HepG2 (cell line): Measurements from ENCODE around the gene PLD1. TPM values are rescaled to one million over a fixed set of nuclear protein-coding genes. Genes with fewer than 3 reads are reported as not detected.

Source experiments
- MIXL1 ChIP-seq: IDR thresholded peaks from 2 replicates; pipeline ENCODE4 v1.6.1; 2016
- PLSCR1 ChIP-seq: sonication (generic); formaldehyde crosslinking; IDR thresholded peaks from 2 replicates; pipeline ENCODE4 v1.5.0; 2020; ENCODE audit warnings: missing genetic modification reagents, mild to moderate bottlenecking, borderline replicate concordance
- POGZ ChIP-seq: sonication (generic); formaldehyde crosslinking; IDR thresholded peaks from 2 replicates; pipeline ENCODE4 v1.4.0; 2020; ENCODE audit warnings: mild to moderate bottlenecking, missing genetic modification reagents
- TGIF2 ChIP-seq: IDR thresholded peaks from 2 replicates; pipeline ENCODE4 v1.6.1; 2016; ENCODE audit warnings: control low read depth, missing compliant biosample characterization
- TMF1 ChIP-seq: sonication (generic); formaldehyde crosslinking; IDR thresholded peaks from 2 replicates; pipeline ENCODE4 v1.8.1; 2022; ENCODE audit warnings: low read depth, missing genetic modification reagents
- ZNF280D ChIP-seq: sonication (generic); formaldehyde crosslinking; IDR thresholded peaks from 2 replicates; pipeline ENCODE4 v1.5.1; 2020; ENCODE audit warnings: mild to moderate bottlenecking, missing genetic modification reagents
- ZNF407 ChIP-seq: sonication (generic); formaldehyde crosslinking; IDR thresholded peaks from one replicate; pipeline ENCODE4 v1.5.1; 2020; ENCODE audit warnings: mild to moderate bottlenecking, missing genetic modification reagents; ENCODE audit errors: not compliant biosample characterization
- polyA plus RNA-seq, 8 experiments: library from polyadenylated mRNA; depleted of rRNA in 3 of 8; stranded (reverse) in 7 of 8; unstranded in 1 of 8; fragments of >200 nt; fragmentation: Illumina TruSeq in 4 of 8; extraction: Trizol in 4 of 8; gene quantifications; 2 replicates each; pipeline versions ENCODE4 v1.2.1 to v1.2.3, GENCODE V29; 2011 to 2016; ENCODE audit warnings: low read depth in 4 of 8, missing spikeins in 1 of 8, mixed read lengths in 1 of 8; ENCODE audit not compliant: insufficient read depth in 1 of 8
- total RNA-seq, 5 experiments: library from RNA; depleted of rRNA; stranded (reverse); fragments of >200 nt; fragmentation: Illumina TruSeq; extraction: Trizol; gene quantifications; 2 replicates each; pipeline ENCODE4 v1.2.3, GENCODE V29; 2016; ENCODE audit warnings: low read depth in 1 of 5
- TF ChIP-seq, protein P1 (sequence below): sonication (generic); formaldehyde crosslinking; IDR thresholded peaks from 2 replicates; pipeline ENCODE4 v1.4.0; 2020; ENCODE audit warnings: mild to moderate bottlenecking, missing genetic modification reagents, borderline replicate concordance

Gene PLD1
- total and polyA plus RNA-seq, 2 of the 13 experiments (the other 11 are each of a cell fraction or from before 2014, with no cell fraction given): 27.1 to 59.4 TPM

GRCh38 chr3:171807806-171808205 is 2.5 kb downstream of the PLD1 start (continued):
- TF ChIP-seq, protein P1, sequence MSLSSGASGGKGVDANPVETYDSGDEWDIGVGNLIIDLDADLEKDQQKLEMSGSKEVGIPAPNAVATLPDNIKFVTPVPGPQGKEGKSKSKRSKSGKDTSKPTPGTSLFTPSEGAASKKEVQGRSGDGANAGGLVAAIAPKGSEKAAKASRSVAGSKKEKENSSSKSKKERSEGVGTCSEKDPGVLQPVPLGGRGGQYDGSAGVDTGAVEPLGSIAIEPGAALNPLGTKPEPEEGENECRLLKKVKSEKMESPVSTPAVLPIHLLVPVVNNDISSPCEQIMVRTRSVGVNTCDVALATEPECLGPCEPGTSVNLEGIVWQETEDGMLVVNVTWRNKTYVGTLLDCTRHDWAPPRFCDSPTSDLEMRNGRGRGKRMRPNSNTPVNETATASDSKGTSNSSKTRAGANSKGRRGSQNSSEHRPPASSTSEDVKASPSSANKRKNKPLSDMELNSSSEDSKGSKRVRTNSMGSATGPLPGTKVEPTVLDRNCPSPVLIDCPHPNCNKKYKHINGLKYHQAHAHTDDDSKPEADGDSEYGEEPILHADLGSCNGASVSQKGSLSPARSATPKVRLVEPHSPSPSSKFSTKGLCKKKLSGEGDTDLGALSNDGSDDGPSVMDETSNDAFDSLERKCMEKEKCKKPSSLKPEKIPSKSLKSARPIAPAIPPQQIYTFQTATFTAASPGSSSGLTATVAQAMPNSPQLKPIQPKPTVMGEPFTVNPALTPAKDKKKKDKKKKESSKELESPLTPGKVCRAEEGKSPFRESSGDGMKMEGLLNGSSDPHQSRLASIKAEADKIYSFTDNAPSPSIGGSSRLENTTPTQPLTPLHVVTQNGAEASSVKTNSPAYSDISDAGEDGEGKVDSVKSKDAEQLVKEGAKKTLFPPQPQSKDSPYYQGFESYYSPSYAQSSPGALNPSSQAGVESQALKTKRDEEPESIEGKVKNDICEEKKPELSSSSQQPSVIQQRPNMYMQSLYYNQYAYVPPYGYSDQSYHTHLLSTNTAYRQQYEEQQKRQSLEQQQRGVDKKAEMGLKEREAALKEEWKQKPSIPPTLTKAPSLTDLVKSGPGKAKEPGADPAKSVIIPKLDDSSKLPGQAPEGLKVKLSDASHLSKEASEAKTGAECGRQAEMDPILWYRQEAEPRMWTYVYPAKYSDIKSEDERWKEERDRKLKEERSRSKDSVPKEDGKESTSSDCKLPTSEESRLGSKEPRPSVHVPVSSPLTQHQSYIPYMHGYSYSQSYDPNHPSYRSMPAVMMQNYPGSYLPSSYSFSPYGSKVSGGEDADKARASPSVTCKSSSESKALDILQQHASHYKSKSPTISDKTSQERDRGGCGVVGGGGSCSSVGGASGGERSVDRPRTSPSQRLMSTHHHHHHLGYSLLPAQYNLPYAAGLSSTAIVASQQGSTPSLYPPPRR (CRISPR knock-in tag): 0 out of 2 replicates have a peak, but pooled peaks have one; percentile 48
- TF ChIP-seq TGIF2 (CRISPR knock-in tag): 0 out of 2 replicates have a peak, but pooled peaks have one; percentile 42
- TF ChIP-seq POGZ: 0 out of 2 replicates have a peak, but pooled peaks have one; percentile 26
- peak; percentile 48; the same call in 1 of the 2 replicates for TF ChIP-seq ZNF280D (CRISPR knock-in tag)
- no peak for TF ChIP-seq TMF1
- no peak for TF ChIP-seq ZNF407 (CRISPR knock-in tag)
- peak; percentile 79 for TF ChIP-seq MIXL1 (CRISPR knock-in tag)
- no peak for TF ChIP-seq PLSCR1 (CRISPR knock-in tag)
